GM23338 (cell line): ENCODE results near the gene GRB14. TPM values are rescaled to one million over a fixed set of nuclear protein-coding genes. Genes with fewer than 3 reads are reported as not detected.

ENCODE experiments used
- ATAC-seq: fragments of 200-7000 bp; cut with Tn5 transposase; 3 replicates; pipeline ENCODE4 v1.9.1; 2020
- DNase-seq: peaks from one replicate; pipeline ENCODE4 v3.0.0-alpha.2; 2015; ENCODE audit warnings: low spot score
- H2AFZ ChIP-seq: fragments of 200-600 bp; sonication (generic); 2 replicates; pipeline ENCODE4 v1.8.0; 2016; ENCODE audit warnings: antibody characterized with exemption, mild to moderate bottlenecking, moderate library complexity
- H3F3A ChIP-seq: fragments of 200-600 bp; sonication (generic); replicated peaks from 2 replicates; pipeline ENCODE4 v1.8.0; 2017; ENCODE audit warnings: antibody characterized with exemption, mixed run types, low read depth
- H3K27ac ChIP-seq: fragments of 200-600 bp; sonication (generic); 2 replicates; pipeline ENCODE4 v1.6.1; 2016; ENCODE audit warnings: low read depth
- H3K27me3 ChIP-seq: fragments of 200-600 bp; sonication (generic); 2 replicates; pipeline ENCODE4 v1.8.0; 2016; ENCODE audit warnings: mild to moderate bottlenecking, mixed run types, moderate library complexity; ENCODE audit not compliant: insufficient read depth
- H3K36me3 ChIP-seq: fragments of 200-600 bp; sonication (generic); 2 replicates; pipeline ENCODE4 v1.8.0; 2016; ENCODE audit warnings: mild to moderate bottlenecking; ENCODE audit not compliant: insufficient read depth
- H3K4me1 ChIP-seq: fragments of 200-600 bp; sonication (generic); 2 replicates; pipeline ENCODE4 v1.8.0; 2016; ENCODE audit warnings: mild to moderate bottlenecking, moderate library complexity; ENCODE audit not compliant: insufficient read depth
- H3K4me2 ChIP-seq: fragments of 200-600 bp; sonication (generic); 2 replicates; pipeline ENCODE4 v1.7.1; 2017; ENCODE audit warnings: mixed run types
- H3K4me3 ChIP-seq: fragments of 200-600 bp; sonication (generic); 2 replicates; pipeline ENCODE4 v1.6.1; 2016; ENCODE audit warnings: mixed run types
- H3K79me2 ChIP-seq: fragments of 200-600 bp; sonication (generic); replicated peaks from 2 replicates; pipeline ENCODE4 v1.8.0; 2017; ENCODE audit warnings: mild to moderate bottlenecking; ENCODE audit not compliant: insufficient read depth
- H3K9me2 ChIP-seq: fragments of 200-600 bp; sonication (generic); 2 replicates; pipeline ENCODE4 v1.8.0; 2017; ENCODE audit not compliant: insufficient read depth
- H4K20me1 ChIP-seq: fragments of 200-600 bp; sonication (generic); replicated peaks from 2 replicates; pipeline ENCODE4 v1.8.0; 2017; ENCODE audit warnings: mild to moderate bottlenecking; ENCODE audit not compliant: insufficient read depth
- H3K27ac Mint-ChIP-seq: 2 replicates; pipeline ENCODE4 v1.8.0; 2020; ENCODE audit warnings: inconsistent platforms, mild to moderate bottlenecking, moderate library complexity, mixed read lengths
- H3K27me3 Mint-ChIP-seq: 3 replicates; pipeline ENCODE4 v1.8.0; 2022; ENCODE audit warnings: low read depth, mild to moderate bottlenecking, moderate library complexity, mixed read lengths, inconsistent platforms; ENCODE audit not compliant: insufficient read depth, poor library complexity
- H3K36me3 Mint-ChIP-seq: 3 replicates; pipeline ENCODE4 v1.8.0; 2021; ENCODE audit warnings: low read depth, mild to moderate bottlenecking, inconsistent platforms, moderate library complexity, mixed read lengths
- H3K4me1 Mint-ChIP-seq: 3 replicates; pipeline ENCODE4 v1.8.0; 2020; ENCODE audit warnings: mild to moderate bottlenecking, inconsistent platforms, mixed read lengths
- H3K4me3 Mint-ChIP-seq: 3 replicates; pipeline ENCODE4 v1.8.0; 2021; ENCODE audit warnings: moderate library complexity, mild to moderate bottlenecking, inconsistent platforms, mixed read lengths
- H3K9me3 Mint-ChIP-seq: 3 replicates; pipeline ENCODE4 v1.8.0; 2020; ENCODE audit warnings: moderate library complexity, mild to moderate bottlenecking, inconsistent platforms, mixed read lengths
- CREB1 ChIP-seq: fragments of 250-450 bp; sonication (Bioruptor Pico); IDR thresholded peaks from 2 replicates; pipeline ENCODE4 v1.5.0; 2020; ENCODE audit warnings: low read depth, mild to moderate bottlenecking, moderate library complexity
- ETS1 ChIP-seq: IDR thresholded peaks from 2 replicates; pipeline ENCODE4 v1.6.1; 2016; ENCODE audit warnings: antibody characterized with exemption
- EZH2phosphoT487 ChIP-seq: fragments of 200-600 bp; sonication (generic); IDR thresholded peaks from one replicate; pipeline ENCODE4 v1.8.1; 2018; ENCODE audit warnings: antibody characterized with exemption; ENCODE audit not compliant: unreplicated experiment
- NANOG ChIP-seq: IDR thresholded peaks from 2 replicates; pipeline ENCODE4 v1.6.1; 2016; ENCODE audit warnings: antibody characterized with exemption, borderline replicate concordance
- POLR2AphosphoS5 ChIP-seq: IDR thresholded peaks from 2 replicates; pipeline ENCODE4 v1.6.1; 2016; ENCODE audit warnings: antibody characterized with exemption, low read depth
- REST ChIP-seq: IDR thresholded peaks from one replicate; pipeline ENCODE4 v1.6.1; 2018; ENCODE audit warnings: antibody characterized with exemption; ENCODE audit not compliant: unreplicated experiment
- ZNF114 ChIP-seq: fragments of 250-450 bp; sonication (Bioruptor Pico); IDR thresholded peaks from 2 replicates; pipeline ENCODE4 v1.5.0; 2020; ENCODE audit warnings: mild to moderate bottlenecking, moderate library complexity
- ZNF331 ChIP-seq: fragments of 250-450 bp; sonication (Bioruptor Pico); IDR thresholded peaks from 2 replicates; pipeline ENCODE4 v1.5.0; 2020; ENCODE audit warnings: low read depth, mild to moderate bottlenecking, moderate library complexity
- ZNF462 ChIP-seq: fragments of 250-450 bp; sonication (Bioruptor Pico); IDR thresholded peaks from 2 replicates; pipeline ENCODE4 v1.5.0; 2020; ENCODE audit warnings: mild to moderate bottlenecking, moderate library complexity
- polyA plus RNA-seq: library from polyadenylated mRNA; unstranded; fragments of >200 nt; fragmentation: Nextera tagmentation; extraction: Ambion mirVana; gene quantifications from 2 replicates; pipeline ENCODE4 v1.2.1, GENCODE V29; 2016
- total RNA-seq: library from RNA; depleted of rRNA; stranded (reverse); fragments of >200 nt; shearing (Covaris generic); gene quantifications from 2 replicates; pipeline ENCODE4 v1.2.3, GENCODE V29; 2014

GRB14 gene
- total and polyA plus RNA-seq, 2 experiments from 2014 or later, result 16.0 to 28.9 TPM

- no peak for TF ChIP-seq REST
- TF ChIP-seq ZNF331 (CRISPR knock-in tag), result no peak
- no peak for TF ChIP-seq ETS1
These were observed 26.3 kb downstream of the GRB14 start (continued) for GRCh38 chr2:164595031-164595430.

- H3K4me2 ChIP-seq, result no peak overlapping the region
- H3K27ac Mint-ChIP-seq, result peak overlapping the region; percentile 59
- H3K9me2 ChIP-seq, result no peaks in the 10 kb centered on the region; the same call in 1 of the 2 replicates
- H3K79me2 ChIP-seq, result no peaks in the 10 kb centered on the region; the same call in 1 of the 2 replicates
- peaks cover 3% of the 10 kb centered on the region; the same call in 2 of the 3 replicates for H3K9me3 Mint-ChIP-seq
- H3K36me3 Mint-ChIP-seq, result peaks cover 8% of the 10 kb centered on the region
- ATAC-seq, result no peak
- H3K4me1 ChIP-seq, result no peaks in the 10 kb centered on the region; the same call in 1 of the 2 replicates
- no peak overlapping the region for H2AFZ ChIP-seq
- no peaks in the 10 kb centered on the region for H4K20me1 ChIP-seq
- no peaks in the 10 kb centered on the region for H3K36me3 ChIP-seq
- no peak overlapping the region for H3K4me3 Mint-ChIP-seq
- no peak overlapping the region for H3K4me3 ChIP-seq
- TF ChIP-seq EZH2phosphoT487 (no peak), CREB1 (CRISPR knock-in tag) (no peak), NANOG (no peak), POLR2AphosphoS5 (no peak), ZNF462 (CRISPR knock-in tag) (no peak), ZNF114 (CRISPR knock-in tag) (no peak)
- no peaks in the 10 kb centered on the region for H3K27me3 ChIP-seq
- no peaks in the 10 kb centered on the region for H3F3A ChIP-seq
- no peak for DNase-seq
- peaks cover 11% of the 10 kb centered on the region for H3K4me1 Mint-ChIP-seq
- H3K27ac ChIP-seq, result no peak overlapping the region
- H3K27me3 Mint-ChIP-seq, result no peaks in the 10 kb centered on the region
These were observed 27.3 kb downstream of the GRB14 start for GRCh38 chr2:164593959-164594358.
